GM18909 (cell line): ENCODE measurements around the gene TLE2.
"Not testable (repeated sequence)": the region's sequence is repeated elsewhere in the genome, so short reads cannot be mapped to it uniquely, and the experiment has no call there.

Source experiments
- ATAC-seq: cut with Tn5 transposase; IDR thresholded peaks from one replicate; pipeline ENCODE4 v1.9.1; 2021; ENCODE audit warnings: mild to moderate bottlenecking; ENCODE audit not compliant: unreplicated experiment, poor library complexity

The TLE2 gene

GRCh38 chr19:3015126-3016057, 13.7 kb downstream of the TLE2 start:
- ATAC-seq: no peak

- no peak for ATAC-seq
Observed at GRCh38 chr19:3014135-3014534, 14.9 kb downstream of the TLE2 start.

GRCh38 chr19:3013263-3013725, 15.8 kb downstream of the TLE2 start:
- no peak for ATAC-seq

GRCh38 chr19:3012621-3013262, 16.3 kb downstream of the TLE2 start:
- no peak for ATAC-seq

DNA sequence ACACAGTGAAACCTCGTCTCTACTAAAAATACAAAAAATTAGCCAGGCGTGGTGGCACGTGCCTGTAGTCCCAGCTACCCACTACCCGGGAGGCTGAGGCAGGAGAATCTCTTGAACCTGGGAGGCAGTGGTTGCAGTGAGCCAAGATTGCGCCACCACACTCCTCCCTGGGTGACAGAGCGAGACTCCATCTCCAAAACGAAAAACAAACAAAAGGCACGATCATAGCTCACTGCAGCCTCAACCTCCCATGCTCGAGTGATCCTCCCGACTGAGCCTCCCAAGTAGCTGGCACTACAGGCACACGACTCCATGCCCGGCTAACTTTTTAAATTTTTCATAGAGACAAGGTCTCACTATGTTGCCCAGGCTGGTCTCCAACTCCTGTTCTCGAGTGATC, 17.0 kb downstream of the TLE2 start:
- not testable (repeated sequence) for ATAC-seq

DNA sequence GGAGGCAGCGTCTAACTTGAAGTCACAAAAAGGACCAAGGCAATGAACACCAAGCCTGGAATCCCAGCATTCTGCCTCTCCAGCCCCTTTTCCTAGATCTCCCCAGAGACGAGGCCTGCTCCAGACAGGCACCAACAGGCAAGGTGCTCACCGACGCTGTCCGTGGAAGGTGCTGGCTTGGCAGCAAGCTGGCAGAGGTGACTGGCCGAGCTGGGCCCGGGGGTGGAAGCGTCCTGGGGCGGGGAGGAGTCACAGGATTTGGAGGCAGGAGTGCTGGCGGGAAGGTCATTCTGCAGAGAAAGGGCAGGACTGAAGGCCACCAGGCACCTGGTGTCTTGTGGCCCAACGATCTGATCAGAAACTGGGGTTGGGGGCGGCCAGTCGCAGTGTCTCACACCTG, 18.2 kb downstream of the TLE2 start:
- ATAC-seq: no peak

- ATAC-seq: no peak
Observed at GRCh38 chr19:3008994-3009393, 20.1 kb downstream of the TLE2 start.

DNA sequence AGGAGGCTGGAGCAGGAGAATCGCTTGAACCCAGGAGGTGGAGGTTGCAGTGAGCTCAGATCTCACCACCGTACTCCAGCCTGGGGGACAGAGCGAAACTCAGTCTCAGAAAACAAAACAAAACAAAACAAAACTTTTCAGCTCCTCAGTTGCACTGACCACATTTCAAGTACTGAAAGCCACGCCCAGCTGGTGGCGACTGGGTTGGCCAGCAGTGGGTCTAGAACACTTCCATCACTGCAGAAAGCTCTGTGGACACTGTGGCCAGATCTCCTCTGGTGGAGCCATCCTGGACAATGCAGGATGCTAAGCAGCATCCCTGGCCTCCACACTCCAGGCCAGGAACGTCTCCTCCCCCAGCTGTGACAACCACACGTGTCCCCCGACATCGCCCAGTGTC, 21.1 kb downstream of the TLE2 start:
- ATAC-seq: no peak

GRCh38 chr19:3006075-3006767, 22.9 kb downstream of the TLE2 start:
- no peak for ATAC-seq

DNA sequence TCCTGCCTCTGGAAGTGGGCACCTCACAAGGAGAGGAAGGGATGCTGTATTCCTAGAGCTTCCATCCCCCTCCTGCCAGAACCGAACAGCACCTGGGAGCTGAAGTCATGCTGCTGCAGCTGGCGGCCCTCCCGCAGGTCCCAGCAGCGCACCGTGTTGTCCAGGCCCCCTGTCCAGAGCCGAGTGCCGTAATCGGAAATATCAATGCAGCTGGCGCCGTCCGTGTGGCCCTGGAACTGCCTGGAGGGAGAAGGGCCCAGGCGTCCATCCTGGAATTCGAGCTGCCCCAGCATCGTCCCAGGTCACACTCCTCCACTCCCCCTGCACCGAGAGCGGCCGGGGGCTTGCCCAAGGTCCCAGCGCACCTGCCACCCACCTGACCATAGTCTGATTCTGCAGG, 23.7 kb downstream of the TLE2 start:
- ATAC-seq: no peak

- ATAC-seq: no peak
Observed at GRCh38 chr19:3004522-3004921, 24.6 kb downstream of the TLE2 start.

DNA sequence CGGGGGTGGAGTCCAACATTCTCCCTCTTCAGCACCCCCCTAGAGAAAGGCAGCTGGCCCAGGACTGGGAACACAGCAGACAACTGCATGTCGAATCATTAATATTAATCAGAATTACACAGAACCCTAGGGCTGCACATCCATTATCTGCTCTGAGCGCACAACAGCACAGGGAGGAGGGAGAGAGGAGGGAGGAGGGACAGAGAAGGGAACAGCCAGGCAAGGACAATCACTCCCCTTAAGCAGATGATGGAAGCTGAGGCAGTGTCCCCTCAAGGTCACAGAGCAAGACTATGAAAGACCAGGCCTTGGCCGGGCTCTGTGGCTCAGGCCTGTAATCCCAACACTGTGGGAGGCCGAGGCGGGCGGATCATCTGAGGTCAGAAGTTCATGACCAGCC, 26.0 kb downstream of the TLE2 start:
- no peak for ATAC-seq

DNA sequence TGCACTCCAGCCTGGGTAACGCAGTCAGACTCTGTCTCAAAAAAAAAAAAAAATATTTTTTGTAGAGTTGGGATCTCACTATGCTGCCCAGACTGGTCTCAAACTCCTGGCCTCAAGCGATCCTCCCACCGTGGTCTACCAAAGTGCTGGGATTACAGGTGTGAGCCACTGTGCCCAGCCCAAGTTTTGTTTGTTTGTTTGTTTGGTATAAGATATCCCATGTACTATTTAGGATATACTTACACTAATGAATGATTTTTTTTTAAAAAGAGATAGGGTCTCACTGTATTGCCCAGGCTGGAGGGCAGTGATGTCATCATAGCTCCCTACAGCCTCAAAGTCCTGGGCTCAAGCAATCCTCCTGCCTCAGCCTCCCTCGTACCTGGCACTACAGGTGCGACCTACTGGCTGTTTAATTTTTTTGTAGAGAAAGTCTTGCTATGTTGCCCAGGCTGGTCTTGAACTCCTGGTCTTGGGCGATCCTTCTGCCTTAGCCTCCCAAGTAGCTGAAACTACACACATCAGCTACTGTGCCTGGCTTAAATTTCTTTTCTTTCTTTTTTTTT, 27.8 kb downstream of the TLE2 start:
- no peak for ATAC-seq

DNA sequence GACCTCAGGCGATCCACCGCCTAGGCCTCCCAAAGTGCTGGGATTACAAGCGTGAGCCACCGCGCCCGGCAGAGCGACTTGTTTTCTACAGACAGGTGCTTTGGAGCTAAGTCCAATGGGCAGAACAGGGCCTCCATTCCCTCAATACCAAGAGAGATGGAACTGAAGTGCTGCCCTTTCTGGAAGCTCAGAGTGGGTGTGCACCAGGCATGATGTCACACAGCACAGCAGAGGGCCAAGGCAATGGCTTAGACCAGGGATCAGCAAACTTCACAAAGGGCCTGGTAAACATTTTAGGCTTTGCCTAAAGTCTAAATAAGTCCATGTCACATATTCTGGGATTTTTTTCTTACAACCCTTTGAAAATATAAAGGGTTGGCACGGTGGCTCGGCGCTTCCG, 30.4 kb downstream of the TLE2 start:
- ATAC-seq: no peak

DNA sequence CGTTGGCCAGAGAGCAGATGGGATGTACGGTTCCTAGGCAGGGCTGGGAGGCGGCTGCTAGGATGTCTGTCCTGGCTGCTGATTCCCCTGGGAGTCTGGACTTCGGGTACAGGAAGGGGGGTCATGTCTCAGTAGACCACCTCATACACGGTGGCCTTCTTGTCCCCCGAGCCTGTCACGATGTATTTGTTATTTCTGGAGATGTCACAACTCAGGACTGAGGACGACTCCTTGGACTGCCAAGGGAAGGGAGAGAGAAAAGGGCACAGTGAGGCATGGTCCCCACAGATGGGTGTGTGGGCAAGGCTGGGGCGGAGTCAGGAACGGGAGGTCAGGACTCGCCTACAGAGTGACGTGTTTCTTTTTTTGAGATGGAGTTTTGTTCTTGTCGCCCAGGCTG, 31.4 kb downstream of the TLE2 start:
- ATAC-seq: no peak

DNA sequence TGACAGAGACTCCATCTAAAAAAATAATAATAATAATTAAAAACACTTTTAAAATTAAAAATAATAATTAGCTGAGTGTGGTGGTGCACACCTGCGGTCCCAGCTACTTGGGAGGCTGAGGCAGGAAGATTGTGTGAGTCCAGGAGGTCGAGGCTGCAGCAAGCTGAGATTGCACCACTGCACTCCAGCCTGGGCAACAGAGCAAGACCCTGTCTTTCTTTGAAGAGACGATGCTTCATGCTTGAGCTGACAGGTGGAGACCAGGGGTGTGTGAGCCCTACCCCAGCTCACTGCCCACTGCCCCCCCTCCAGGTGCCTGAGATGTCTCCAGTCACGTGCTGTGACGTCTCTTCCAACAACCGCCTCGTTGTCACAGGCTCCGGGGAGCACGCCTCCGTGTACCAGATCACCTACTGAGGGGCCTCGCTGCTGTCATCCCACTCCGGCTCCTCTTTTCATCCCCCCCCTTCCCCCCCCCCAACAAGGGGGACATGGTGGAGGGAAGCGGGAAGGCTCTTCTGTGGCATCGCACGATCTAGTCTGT, 34.4 kb downstream of the TLE2 start:
- ATAC-seq: no peak

DNA sequence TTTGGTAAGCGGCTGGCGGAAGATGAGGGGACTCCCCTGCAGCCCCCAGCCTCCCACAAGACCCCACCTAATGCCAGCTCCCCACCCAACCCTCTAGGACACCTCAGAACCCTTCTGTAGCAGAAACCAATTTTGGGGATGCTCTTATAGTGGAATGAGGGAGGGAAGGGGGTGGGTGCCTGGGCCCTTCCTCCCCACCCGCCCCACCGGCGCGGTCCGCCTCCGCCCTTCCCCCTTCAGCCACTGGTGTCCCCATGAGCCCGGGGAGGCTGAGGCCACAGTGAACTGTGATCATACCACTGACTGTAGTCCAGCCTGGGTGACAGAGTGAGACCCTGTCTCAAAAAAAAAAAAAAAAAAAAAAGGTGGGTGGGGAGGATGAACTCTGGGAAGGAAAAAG, 35.5 kb downstream of the TLE2 start:
- ATAC-seq: no peak

GRCh38 chr19:2992958-2993357, 36.1 kb downstream of the TLE2 start:
- no peak for ATAC-seq

DNA sequence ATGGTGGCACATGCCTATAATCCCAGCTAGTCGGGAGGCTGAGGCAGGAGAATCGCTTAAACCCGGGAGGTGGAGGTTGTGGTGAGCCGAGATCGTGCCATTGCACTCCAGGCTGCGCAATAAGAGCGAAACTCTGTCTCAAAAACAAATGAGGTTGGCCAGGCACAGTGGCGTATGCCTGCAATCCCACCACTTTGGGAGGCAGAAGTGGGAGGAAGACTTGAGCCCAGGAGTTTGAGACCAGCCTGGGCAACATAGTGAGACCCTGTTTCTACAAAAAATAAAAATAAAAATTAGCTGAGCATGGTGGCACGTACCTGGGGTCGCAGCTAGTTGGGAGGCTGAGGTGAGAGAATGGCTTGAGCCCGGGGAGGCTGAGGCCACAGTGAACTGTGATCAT, 36.7 kb downstream of the TLE2 start:
- not testable (repeated sequence) for ATAC-seq

- no peak for ATAC-seq
Observed at GRCh38 chr19:2989236-2989946, 39.7 kb downstream of the TLE2 start.
